Astrocyte (in vitro differentiated cells and primary cell): ENCODE results near the gene HOXB7. TPM values are rescaled to one million over a fixed set of nuclear protein-coding genes. Genes with fewer than 3 reads are reported as not detected.

Experiments used
- DNase-seq: peaks from one replicate; pipeline ENCODE4 v3.0.0-alpha.2; 2010; ENCODE audit warnings: low read depth
- FAIRE-seq: peaks from 2 replicates; lab custom pipeline; 2011; peaks lifted over from hg19 to GRCh38; lab: Jason Lieb, UNC
- H2AFZ ChIP-seq: 2 replicates; pipeline ENCODE4 v1.6.0; 2012; ENCODE audit warnings: low read depth, low read length, inconsistent platforms
- H3K27ac ChIP-seq: 2 replicates; pipeline ENCODE4 v1.5.1; 2011; ENCODE audit warnings: low read depth, low read length, inconsistent platforms
- H3K27me3 ChIP-seq: 2 replicates; pipeline ENCODE4 v1.6.0; 2011; ENCODE audit warnings: low read length, inconsistent platforms; ENCODE audit not compliant: insufficient read depth
- H3K36me3 ChIP-seq: 2 replicates; pipeline ENCODE4 v1.5.1; 2011; ENCODE audit warnings: low read length, inconsistent platforms; ENCODE audit not compliant: insufficient read depth
- H3K4me1 ChIP-seq: 2 replicates; pipeline ENCODE4 v1.5.1; 2011; ENCODE audit warnings: low read length, inconsistent platforms; ENCODE audit not compliant: insufficient read depth
- H3K4me2 ChIP-seq: 2 replicates; pipeline ENCODE4 v1.6.0; 2012; ENCODE audit warnings: low read length, inconsistent platforms
- H3K4me3 ChIP-seq: 2 replicates; pipeline ENCODE4 v1.5.1; 2011; ENCODE audit warnings: low read depth, mild to moderate bottlenecking, low read length, inconsistent platforms; ENCODE audit not compliant: insufficient read depth
- H3K79me2 ChIP-seq: 2 replicates; pipeline ENCODE4 v1.6.0; 2012; ENCODE audit warnings: mild to moderate bottlenecking, low read length, inconsistent platforms; ENCODE audit not compliant: insufficient read depth
- H3K9ac ChIP-seq: 2 replicates; pipeline ENCODE4 v1.6.0; 2012; ENCODE audit warnings: mild to moderate bottlenecking, low read length, inconsistent platforms
- H3K9me3 ChIP-seq: 2 replicates; pipeline ENCODE4 v1.5.1; 2012; ENCODE audit warnings: low read depth, mild to moderate bottlenecking, low read length, inconsistent platforms; ENCODE audit not compliant: insufficient read depth
- H4K20me1 ChIP-seq: 2 replicates; pipeline ENCODE4 v1.6.0; 2012; ENCODE audit warnings: low read length, inconsistent platforms; ENCODE audit not compliant: insufficient read depth
- H3K27ac Mint-ChIP-seq: one replicate; pipeline ENCODE4 v1.8.0; 2021; ENCODE audit warnings: mild to moderate bottlenecking, mixed read lengths; ENCODE audit not compliant: unreplicated experiment
- H3K27me3 Mint-ChIP-seq: one replicate; pipeline ENCODE4 v1.8.0; 2021; ENCODE audit warnings: low read depth, mixed read lengths; ENCODE audit not compliant: unreplicated experiment
- H3K36me3 Mint-ChIP-seq: one replicate; pipeline ENCODE4 v1.8.0; 2021; ENCODE audit warnings: low read depth, mixed read lengths; ENCODE audit not compliant: unreplicated experiment
- H3K4me1 Mint-ChIP-seq: one replicate; pipeline ENCODE4 v1.8.0; 2021; ENCODE audit warnings: low read depth, mixed read lengths; ENCODE audit not compliant: unreplicated experiment
- H3K4me3 Mint-ChIP-seq: one replicate; pipeline ENCODE4 v1.8.0; 2021; ENCODE audit warnings: mild to moderate bottlenecking, moderate library complexity, mixed read lengths; ENCODE audit not compliant: unreplicated experiment
- H3K9me3 Mint-ChIP-seq: one replicate; pipeline ENCODE4 v1.8.0; 2021; ENCODE audit warnings: mild to moderate bottlenecking, mixed read lengths; ENCODE audit not compliant: unreplicated experiment
- EZH2 ChIP-seq: IDR thresholded peaks from 2 replicates; pipeline ENCODE4 v1.6.1; 2012; ENCODE audit warnings: mild to moderate bottlenecking, low read length, inconsistent platforms; ENCODE audit not compliant: insufficient read depth
- total RNA-seq: library from RNA; stranded (reverse); gene quantifications from 2 replicates; pipeline ENCODE4 v1.2.1, GENCODE V29; 2021
- TF ChIP-seq, protein P1 (sequence below): IDR thresholded peaks from 2 replicates; pipeline ENCODE4 v1.5.1; 2011; ENCODE audit warnings: low read depth, mild to moderate bottlenecking, inconsistent platforms, low read length, moderate library complexity; ENCODE audit not compliant: insufficient read depth

Gene HOXB7
- total RNA-seq, 1 donor from 2014 or later: not detected

DNA sequence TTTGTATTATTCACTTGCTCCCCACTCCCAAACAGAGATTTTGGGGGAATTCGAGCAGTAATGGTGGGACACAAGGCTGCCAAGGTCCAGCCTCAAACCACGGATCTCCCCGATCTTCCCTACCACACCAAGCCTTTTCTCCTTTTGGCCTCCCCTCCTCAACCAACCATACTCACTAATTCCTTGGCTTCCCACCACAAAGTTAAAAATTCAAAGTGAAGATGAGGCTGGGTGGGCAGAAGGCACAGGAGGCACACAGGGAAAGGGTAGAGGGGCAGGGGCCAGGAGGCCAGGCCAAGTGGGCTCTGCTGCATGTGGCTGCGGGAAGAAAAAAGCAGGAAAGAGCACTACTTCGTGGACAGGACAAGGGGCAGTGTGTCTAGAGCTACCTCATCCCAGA, 47.9 kb downstream of the HOXB7 start:
- DNase-seq (no peak), FAIRE-seq (no peak)
- Histone ChIP-seq H3K27ac (peak overlapping the region; percentile 57), H3K4me3 (peak overlapping the region; percentile 58), H2AFZ (no peak overlapping the region), H4K20me1 (peaks cover 9% of the 10 kb centered on the region), H3K36me3 (no peaks in the 10 kb centered on the region), H3K4me2 (peak overlapping the region; percentile 83), H3K9me3 (no peaks in the 10 kb centered on the region), H3K27me3 (peaks cover 86% of the 10 kb centered on the region), H3K4me1 (peaks cover 32% of the 10 kb centered on the region), H3K79me2 (peaks cover 95% of the 10 kb centered on the region), H3K9ac (peak overlapping the region; percentile 79)
- H3K27me3 Mint-ChIP-seq: peaks cover 60% of the 10 kb centered on the region
- no peak overlapping the region for H3K27ac Mint-ChIP-seq
- no peak overlapping the region for H3K4me3 Mint-ChIP-seq
- peaks cover 2% of the 10 kb centered on the region for H3K36me3 Mint-ChIP-seq
- peaks cover 16% of the 10 kb centered on the region for H3K9me3 Mint-ChIP-seq
- H3K4me1 Mint-ChIP-seq: no peaks in the 10 kb centered on the region
- no peak for TF ChIP-seq EZH2
- TF ChIP-seq, protein P1, sequence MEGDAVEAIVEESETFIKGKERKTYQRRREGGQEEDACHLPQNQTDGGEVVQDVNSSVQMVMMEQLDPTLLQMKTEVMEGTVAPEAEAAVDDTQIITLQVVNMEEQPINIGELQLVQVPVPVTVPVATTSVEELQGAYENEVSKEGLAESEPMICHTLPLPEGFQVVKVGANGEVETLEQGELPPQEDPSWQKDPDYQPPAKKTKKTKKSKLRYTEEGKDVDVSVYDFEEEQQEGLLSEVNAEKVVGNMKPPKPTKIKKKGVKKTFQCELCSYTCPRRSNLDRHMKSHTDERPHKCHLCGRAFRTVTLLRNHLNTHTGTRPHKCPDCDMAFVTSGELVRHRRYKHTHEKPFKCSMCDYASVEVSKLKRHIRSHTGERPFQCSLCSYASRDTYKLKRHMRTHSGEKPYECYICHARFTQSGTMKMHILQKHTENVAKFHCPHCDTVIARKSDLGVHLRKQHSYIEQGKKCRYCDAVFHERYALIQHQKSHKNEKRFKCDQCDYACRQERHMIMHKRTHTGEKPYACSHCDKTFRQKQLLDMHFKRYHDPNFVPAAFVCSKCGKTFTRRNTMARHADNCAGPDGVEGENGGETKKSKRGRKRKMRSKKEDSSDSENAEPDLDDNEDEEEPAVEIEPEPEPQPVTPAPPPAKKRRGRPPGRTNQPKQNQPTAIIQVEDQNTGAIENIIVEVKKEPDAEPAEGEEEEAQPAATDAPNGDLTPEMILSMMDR: no peak

DNA sequence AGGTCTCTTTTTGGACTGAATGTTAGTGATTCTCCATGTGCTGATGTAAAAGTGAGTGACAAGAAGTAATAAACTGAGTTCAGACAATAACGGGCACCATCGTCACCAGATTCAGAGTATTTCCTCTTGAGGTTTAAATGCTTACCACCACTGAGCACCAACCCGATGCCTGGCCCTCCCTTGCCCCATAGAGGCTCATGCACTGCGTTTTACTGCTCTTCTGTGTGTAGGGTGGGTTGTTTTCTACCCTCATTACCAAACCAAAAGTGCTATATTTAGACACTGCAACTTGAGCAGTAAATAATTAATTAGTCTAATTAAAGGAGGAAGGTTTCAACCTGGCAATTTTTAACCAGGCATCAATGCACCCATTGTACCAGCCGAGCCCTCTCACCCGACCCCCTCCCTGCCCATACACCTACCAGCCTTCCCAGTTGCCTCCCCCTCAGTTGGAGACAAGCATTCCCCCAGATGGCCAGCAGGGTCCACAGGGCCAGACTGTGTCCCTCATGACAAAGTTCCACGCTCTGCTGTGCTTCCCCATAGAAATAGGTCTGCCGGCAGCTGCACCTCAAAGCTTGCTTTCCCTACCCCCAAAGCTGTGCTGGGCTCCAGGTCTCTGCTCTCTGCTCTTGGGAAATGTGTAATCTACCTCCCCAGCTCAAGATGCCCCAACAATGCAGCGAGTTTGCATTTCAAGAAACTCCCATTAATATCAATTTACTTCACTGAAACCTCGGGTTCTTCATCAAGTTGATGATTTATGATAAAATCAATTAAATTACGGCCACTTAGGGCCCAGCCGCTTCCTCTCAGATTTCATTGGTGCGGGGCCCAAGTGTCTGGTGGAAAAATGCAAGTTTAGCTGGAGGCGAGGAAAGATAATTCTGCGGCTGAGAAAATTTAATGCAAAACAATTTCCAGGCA, 48.7 kb downstream of the HOXB7 start:
- Mint-ChIP-seq H3K27ac (no peak overlapping the region), H3K36me3 (peaks cover 2% of the 10 kb centered on the region), H3K4me3 (no peak overlapping the region), H3K4me1 (no peaks in the 10 kb centered on the region), H3K27me3 (peaks cover 68% of the 10 kb centered on the region), H3K9me3 (peaks cover 18% of the 10 kb centered on the region)
- H3K9me3 ChIP-seq: no peaks in the 10 kb centered on the region
- no peak overlapping the region for H2AFZ ChIP-seq
- H4K20me1 ChIP-seq: peaks cover 9% of the 10 kb centered on the region
- peaks cover 84% of the 10 kb centered on the region for H3K27me3 ChIP-seq
- H3K4me3 ChIP-seq: peak overlapping the region; percentile 58
- no peaks in the 10 kb centered on the region for H3K36me3 ChIP-seq
- TF ChIP-seq, protein P1: peak; percentile 18
- peak; percentile 65 for TF ChIP-seq EZH2
- DNase-seq: no peak
- FAIRE-seq: no peak
- peak overlapping the region; percentile 83 for H3K4me2 ChIP-seq
- peak overlapping the region; percentile 79 for H3K9ac ChIP-seq
- H3K27ac ChIP-seq: peak overlapping the region; percentile 57
- peaks cover 38% of the 10 kb centered on the region for H3K4me1 ChIP-seq
- H3K79me2 ChIP-seq: peaks cover 95% of the 10 kb centered on the region
